Subcutaneous adipose tissue (tissue), 4 donors: ENCODE results near the gene RNF43. TPM values are rescaled to one million over a fixed set of nuclear protein-coding genes. Genes with fewer than 3 reads are reported as not detected.

ENCODE experiments used
- CTCF ChIP-seq: fragments of 450-650 bp; IDR thresholded peaks from one replicate; pipeline ENCODE4 v1.5.1; 2016; ENCODE audit warnings: low read depth, mild to moderate bottlenecking, control low read depth, antibody characterized with exemption, moderate library complexity
- total RNA-seq, 4 donors: library from RNA; depleted of rRNA; stranded (reverse); fragments of >200 nt; gene quantifications; one replicate each; pipeline ENCODE4 v1.1.0, GENCODE V29; 2016

RNF43 gene
- total RNA-seq, 4 donors from 2014 or later, result not detected

- TF ChIP-seq CTCF, result no peak
These were observed 2.7 kb downstream of the RNF43 start for GRCh38 chr17:58414596-58414997.

GRCh38 chr17:58413684-58414083, 3.6 kb downstream of the RNF43 start:
- TF ChIP-seq CTCF, result no peak

- TF ChIP-seq CTCF, result no peak
These were observed 4.3 kb downstream of the RNF43 start for GRCh38 chr17:58412961-58413586.

- no peak for TF ChIP-seq CTCF
These were observed 5.2 kb downstream of the RNF43 start for GRCh38 chr17:58412064-58412703.

GRCh38 chr17:58411408-58411894, 5.9 kb downstream of the RNF43 start:
- TF ChIP-seq CTCF, result no peak

GRCh38 chr17:58410714-58411407, 6.5 kb downstream of the RNF43 start:
- TF ChIP-seq CTCF, result no peak

- TF ChIP-seq CTCF, result no peak
These were observed 7.9 kb downstream of the RNF43 start for GRCh38 chr17:58409432-58409831.
